Neural cell (in vitro differentiated cells): ENCODE results near the gene EHD4. TPM values are rescaled to one million over a fixed set of nuclear protein-coding genes. Genes with fewer than 3 reads are reported as not detected.

ENCODE experiments used
- H2AFZ ChIP-seq: fragments of 200-600, 300-800 bp; sonication (generic), shearing (Covaris generic); 2 replicates; pipeline ENCODE4 v1.6.0; 2014; ENCODE audit warnings: low read depth, mild to moderate bottlenecking, antibody characterized with exemption, low read length, moderate library complexity
- H3F3A ChIP-seq: fragments of 200-600 bp; shearing (Covaris generic); 2 replicates; pipeline ENCODE4 v1.6.1; 2016; ENCODE audit warnings: mild to moderate bottlenecking, moderate library complexity, mixed read lengths, antibody characterized with exemption, low read length; ENCODE audit not compliant: insufficient read depth, poor library complexity, severe bottlenecking
- H3K27ac ChIP-seq: fragments of 200-600, 300-800 bp; sonication (generic), shearing (Covaris generic); 2 replicates; pipeline ENCODE4 v1.5.1; 2014; ENCODE audit warnings: mild to moderate bottlenecking, low read length, moderate library complexity
- H3K27me3 ChIP-seq: fragments of 300-800, 200-600 bp; sonication (generic), shearing (Covaris generic); 2 replicates; pipeline ENCODE4 v1.6.0; 2014; ENCODE audit warnings: mild to moderate bottlenecking, low read depth, low read length, moderate library complexity; ENCODE audit not compliant: insufficient read depth
- H3K36me3 ChIP-seq: fragments of 300-800, 200-600 bp; sonication (generic), shearing (Covaris generic); 2 replicates; pipeline ENCODE4 v1.5.1; 2014; ENCODE audit warnings: mild to moderate bottlenecking, antibody characterized with exemption, low read length, moderate library complexity; ENCODE audit not compliant: insufficient read depth
- H3K4me2 ChIP-seq: fragments of 300-800, 200-600 bp; sonication (generic), shearing (Covaris generic); 2 replicates; pipeline ENCODE4 v1.6.0; 2014; ENCODE audit warnings: mild to moderate bottlenecking, low read length
- H3K4me3 ChIP-seq: fragments of 300-800, 200-600 bp; sonication (generic), shearing (Covaris generic); 2 replicates; pipeline ENCODE4 v1.5.1; 2014; ENCODE audit warnings: mild to moderate bottlenecking, low read length, moderate library complexity
- H3K79me2 ChIP-seq: fragments of 200-600 bp; shearing (Covaris generic); replicated peaks from 2 replicates; pipeline ENCODE4 v1.6.0; 2014; ENCODE audit warnings: mild to moderate bottlenecking, low read length, moderate library complexity; ENCODE audit not compliant: insufficient read depth
- H3K9ac ChIP-seq: fragments of 300-800, 200-600 bp; sonication (generic), shearing (Covaris generic); 2 replicates; pipeline ENCODE4 v1.6.1; 2016; ENCODE audit warnings: mild to moderate bottlenecking, low read length, mixed read lengths
- H3K9me2 ChIP-seq: fragments of 200-600 bp; shearing (Covaris generic); 2 replicates; pipeline ENCODE4 v1.6.1; 2016; ENCODE audit warnings: mild to moderate bottlenecking, low read length, mixed read lengths; ENCODE audit not compliant: insufficient read depth
- H3K9me3 ChIP-seq: fragments of 200-600, 300-800 bp; sonication (generic), shearing (Covaris generic); 2 replicates; pipeline ENCODE4 v1.6.1; 2016; ENCODE audit warnings: mild to moderate bottlenecking, mixed run types, low read length, moderate library complexity, mixed read lengths
- H4K20me1 ChIP-seq: fragments of 200-600 bp; shearing (Covaris generic); 2 replicates; pipeline ENCODE4 v1.6.1; 2016; ENCODE audit warnings: mild to moderate bottlenecking, mixed run types; ENCODE audit not compliant: insufficient read depth
- CTCF ChIP-seq: fragments of 450-650 bp; IDR thresholded peaks from 2 replicates; pipeline ENCODE4 v1.5.1; 2014; ENCODE audit warnings: antibody characterized with exemption, mild to moderate bottlenecking, moderate library complexity; ENCODE audit not compliant: poor library complexity, severe bottlenecking
- EP300 ChIP-seq: fragments of 450-650 bp; conservative IDR thresholded peaks from 2 replicates; pipeline ENCODE4 v1.6.1; 2014; ENCODE audit warnings: antibody characterized with exemption, mild to moderate bottlenecking, moderate library complexity; ENCODE audit not compliant: poor library complexity, severe bottlenecking
- EZH2 ChIP-seq: fragments of 200-600, 300-800 bp; shearing (Covaris generic), sonication (generic); IDR thresholded peaks from 2 replicates; pipeline ENCODE4 v1.6.1; 2014; ENCODE audit warnings: antibody characterized with exemption, low read length, borderline replicate concordance, mild to moderate bottlenecking; ENCODE audit not compliant: insufficient read depth, poor library complexity, severe bottlenecking
- MXI1 ChIP-seq: fragments of 450-650 bp; conservative IDR thresholded peaks from 2 replicates; pipeline ENCODE4 v1.6.1; 2014; ENCODE audit warnings: antibody characterized with exemption, mild to moderate bottlenecking; ENCODE audit not compliant: poor library complexity, severe bottlenecking
- POLR2AphosphoS5 ChIP-seq: IDR thresholded peaks from 2 replicates; pipeline ENCODE4 v1.6.1; 2012
- RAD21 ChIP-seq: fragments of 450-650 bp; conservative IDR thresholded peaks from 2 replicates; pipeline ENCODE4 v1.6.1; 2014; ENCODE audit warnings: antibody characterized with exemption, mild to moderate bottlenecking, moderate library complexity
- REST ChIP-seq: IDR thresholded peaks from 2 replicates; pipeline ENCODE4 v1.6.1; 2012; ENCODE audit warnings: borderline replicate concordance
- SMC3 ChIP-seq: fragments of 450-650 bp; conservative IDR thresholded peaks from 2 replicates; pipeline ENCODE4 v1.6.1; 2014; ENCODE audit warnings: antibody characterized with exemption, mild to moderate bottlenecking, moderate library complexity; ENCODE audit not compliant: poor library complexity
- TAF1 ChIP-seq: IDR thresholded peaks from 2 replicates; pipeline ENCODE4 v1.6.1; 2012; ENCODE audit warnings: low read depth
- polyA plus RNA-seq: library from polyadenylated mRNA; depleted of rRNA; stranded (reverse); fragments of >200 nt; gene quantifications from 2 replicates; pipeline ENCODE4 v1.2.3, GENCODE V29; 2014

EHD4 gene
- polyA plus RNA-seq, 1 donor from 2014 or later, result 0.09 TPM

- TF ChIP-seq POLR2AphosphoS5 (no peak), SMC3 (no peak), EZH2 (no peak), EP300 (no peak), CTCF (no peak), REST (no peak), RAD21 (no peak), MXI1 (no peak), TAF1 (no peak)
- Histone ChIP-seq H3K9ac (no peak overlapping the region), H3K27ac (no peak overlapping the region), H4K20me1 (no peaks in the 10 kb centered on the region), H3K9me2 (no peaks in the 10 kb centered on the region), H3K4me3 (no peak overlapping the region), H3K9me3 (no peaks in the 10 kb centered on the region), H3K27me3 (no peaks in the 10 kb centered on the region), H3K79me2 (no peaks in the 10 kb centered on the region), H3F3A (no peaks in the 10 kb centered on the region), H3K4me2 (no peak overlapping the region), H2AFZ (no peak overlapping the region), H3K36me3 (no peaks in the 10 kb centered on the region)
These were observed 35.4 kb downstream of the EHD4 start for GRCh38 chr15:41936649-41937567.

- Histone ChIP-seq H3K9ac (no peak overlapping the region), H3K4me2 (no peak overlapping the region), H4K20me1 (no peaks in the 10 kb centered on the region), H3K36me3 (no peaks in the 10 kb centered on the region), H3K27me3 (no peaks in the 10 kb centered on the region), H3K4me3 (no peak overlapping the region), H3K9me2 (no peaks in the 10 kb centered on the region), H2AFZ (no peak overlapping the region), H3K9me3 (no peaks in the 10 kb centered on the region), H3K79me2 (no peaks in the 10 kb centered on the region), H3K27ac (no peak overlapping the region), H3F3A (no peaks in the 10 kb centered on the region)
- TF ChIP-seq RAD21, result no peak
- TF ChIP-seq EZH2, result no peak
- TF ChIP-seq EP300, result no peak
- no peak for TF ChIP-seq POLR2AphosphoS5
- TF ChIP-seq TAF1, result no peak
- no peak for TF ChIP-seq CTCF
- TF ChIP-seq MXI1, result no peak
- no peak for TF ChIP-seq REST
- TF ChIP-seq SMC3, result no peak
These were observed 36.2 kb downstream of the EHD4 start for GRCh38 chr15:41936155-41936554.
